ENCODE results near the gene IGF2R. TPM values are rescaled to one million over a fixed set of nuclear protein-coding genes. Genes with fewer than 3 reads are reported as not detected.
A peak's percentile ranks its signal among the peaks of the same experiment; 100 is the strongest.

The IGF2R gene
- total RNA-seq, 2 donors from 2014 or later = 50.1 to 56.2 TPM

DNA sequence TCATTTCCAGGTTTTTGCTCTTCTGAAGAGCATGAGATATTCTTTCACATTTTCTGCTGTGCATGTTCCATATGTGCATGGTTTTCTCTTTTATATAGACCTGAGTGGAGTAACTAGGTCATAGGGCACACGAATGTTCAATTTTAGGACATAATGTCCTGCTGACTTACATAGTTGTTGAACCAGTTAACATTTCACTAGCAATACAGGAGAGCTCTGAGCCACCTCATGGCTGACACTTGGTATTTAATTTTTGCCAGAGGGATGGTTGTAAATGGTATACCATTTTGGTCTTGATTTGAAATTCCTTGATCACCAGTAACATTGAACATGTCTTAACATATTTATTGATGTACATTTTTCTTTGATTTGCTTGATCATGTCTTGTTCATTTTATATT lies 38.3 kb downstream of the IGF2R start:
- ATAC-seq (no peak), DNase-seq (no peak)
- intact Hi-C loops (cut with DNase I) = no loop called here

DNA sequence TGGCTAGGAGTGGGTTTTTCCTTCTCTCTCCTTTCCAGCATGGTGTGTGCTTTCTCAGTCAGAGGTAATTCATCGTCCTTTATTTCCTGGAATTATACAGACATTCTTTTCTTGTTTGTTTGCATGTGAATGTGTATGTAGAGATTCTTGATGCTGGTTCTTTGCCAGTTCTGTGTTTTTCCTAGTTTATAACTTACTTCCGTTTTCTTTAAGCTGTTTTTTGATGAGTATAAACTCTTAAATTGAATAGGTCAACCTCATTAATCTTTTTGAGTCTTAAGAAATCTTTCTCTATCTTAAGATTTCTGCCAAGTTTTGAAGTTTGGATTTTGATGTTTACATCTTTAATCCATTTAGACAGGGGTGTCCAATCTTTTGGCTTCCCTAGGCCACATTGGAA lies 38.7 kb downstream of the IGF2R start:
- DNase-seq = no peak
- intact Hi-C loops (cut with DNase I) = no loop called here
- no peak for ATAC-seq

DNA sequence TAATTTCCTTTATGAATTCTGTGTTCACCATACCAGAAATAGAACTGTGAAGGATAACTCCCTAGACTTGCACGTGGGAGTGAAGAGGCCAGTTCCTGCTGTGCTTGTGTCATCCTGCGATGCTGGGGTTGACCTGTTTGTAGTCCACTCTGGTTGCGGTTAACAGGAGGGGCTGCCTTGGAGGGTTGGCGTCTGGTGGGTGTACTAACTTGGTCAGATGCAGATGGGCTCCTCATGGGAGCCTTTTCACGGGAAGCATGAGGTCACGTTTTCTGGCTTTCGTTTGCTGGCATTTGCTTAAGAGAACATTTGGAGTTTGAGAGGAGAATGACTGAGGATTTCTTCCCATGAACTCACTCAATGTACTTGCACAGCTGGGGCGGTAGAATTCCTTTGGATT lies 41.2 kb downstream of the IGF2R start:
- no peak for DNase-seq
- peak; percentile 12 to 70 for ATAC-seq
- intact Hi-C loops (cut with DNase I) = no loop called here

DNA sequence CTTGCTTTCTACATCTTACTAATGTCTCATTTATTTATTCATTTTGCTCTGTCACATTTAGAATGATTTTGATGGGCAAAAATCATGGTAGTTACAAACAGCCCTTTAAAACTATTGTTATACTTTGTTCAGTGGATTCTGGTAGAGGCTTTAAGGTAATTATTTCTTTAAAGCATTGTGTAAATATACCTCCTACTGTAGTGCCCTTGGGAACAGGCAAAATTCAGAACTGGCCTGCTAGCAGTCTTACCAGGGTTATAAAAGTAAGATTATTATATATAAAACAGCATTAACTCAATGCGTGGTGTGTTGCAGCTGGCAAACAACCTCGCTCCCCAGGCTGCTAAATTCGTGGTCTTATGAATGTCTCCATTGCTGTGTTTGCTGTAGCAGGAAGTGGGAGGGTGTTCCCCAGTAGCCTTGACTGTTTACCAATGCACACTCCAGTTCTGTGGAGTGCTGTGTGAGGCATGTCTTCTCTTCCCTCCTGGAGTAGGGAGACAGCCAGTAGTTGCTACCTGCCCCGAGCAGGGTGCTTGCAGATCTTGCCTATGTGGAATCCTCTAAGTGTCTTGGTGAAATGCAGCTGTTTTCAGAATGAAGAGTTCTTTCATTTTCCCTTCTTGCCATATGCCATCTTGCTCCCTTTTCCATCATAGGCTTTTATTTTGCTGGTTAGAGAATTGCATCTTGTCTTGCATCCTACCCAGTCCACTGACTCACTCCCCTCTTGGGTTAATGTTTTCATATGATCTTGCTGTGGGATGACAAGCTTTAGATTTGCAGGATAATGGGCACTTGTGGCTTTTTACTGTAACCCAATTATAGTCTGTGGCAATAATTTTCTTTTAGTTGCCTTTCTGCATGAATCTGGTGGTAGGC lies 45.3 kb downstream of the IGF2R start:
- intact Hi-C loops (cut with DNase I) = no loop called here
- ATAC-seq = no peak
- no peak for DNase-seq

DNA sequence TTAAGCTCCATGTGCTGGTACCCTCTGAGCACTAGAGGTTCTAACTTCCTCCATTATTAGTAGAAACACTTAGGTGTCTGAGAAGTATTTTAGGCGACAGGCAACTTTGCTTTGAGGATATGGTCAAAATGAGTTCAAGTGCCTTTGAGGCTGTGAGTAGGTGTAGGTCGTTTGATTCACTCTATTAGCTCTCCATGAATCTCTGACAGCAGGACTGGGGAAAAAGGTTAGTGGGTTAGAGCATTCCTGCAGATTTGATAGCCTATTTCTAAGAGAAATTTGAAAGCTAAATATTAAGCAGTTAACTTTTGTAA lies 45.9 kb downstream of the IGF2R start:
- intact Hi-C loops (cut with DNase I) = no loop called here
- DNase-seq (no peak), ATAC-seq (no peak)

DNA sequence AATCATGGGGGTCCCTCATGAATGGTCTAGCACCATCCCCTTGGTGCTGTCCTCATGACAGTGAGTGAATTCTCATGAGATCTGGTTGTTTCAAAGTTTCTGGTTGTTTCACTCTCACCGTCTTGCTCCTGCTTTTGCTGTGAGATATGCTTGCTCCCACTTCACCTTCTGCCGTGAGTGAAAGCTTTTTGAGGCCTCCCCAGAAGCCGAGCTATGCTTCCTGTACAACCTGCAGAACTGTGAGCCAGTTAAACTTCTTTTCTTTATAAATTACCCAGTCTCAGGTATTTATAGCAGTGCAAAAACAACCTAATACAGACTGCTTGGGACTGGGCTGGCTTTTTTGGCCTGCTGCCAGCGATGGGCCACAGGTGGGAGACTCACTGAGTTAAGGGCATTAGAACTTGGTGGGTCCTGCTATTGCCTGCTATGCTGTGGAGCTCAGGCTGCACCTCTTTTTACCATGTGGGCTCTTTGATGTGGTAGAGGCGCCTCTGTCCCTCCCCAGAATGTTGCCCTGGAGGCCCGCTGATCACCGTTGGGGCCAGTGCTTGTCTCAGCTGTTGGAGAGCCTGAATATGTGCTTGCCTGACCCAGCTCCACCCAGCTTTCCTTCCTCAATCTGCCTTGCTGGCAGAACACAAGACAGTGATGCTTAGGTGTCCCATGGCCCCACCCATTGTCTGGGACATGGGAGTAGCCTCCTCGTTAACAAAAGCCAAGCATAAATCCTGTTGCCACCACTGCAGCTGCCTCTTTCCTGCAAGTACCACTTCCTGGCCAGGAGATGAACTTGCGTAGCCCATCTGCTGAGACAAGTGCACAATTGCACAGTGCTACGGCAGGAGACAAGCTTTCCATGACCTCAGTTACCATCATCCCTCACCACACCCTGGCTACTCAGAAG lies 47.1 kb downstream of the IGF2R start:
- ATAC-seq (peak in 1 of 2 donors; percentile 23), DNase-seq (no peak)
- intact Hi-C loops (cut with DNase I) = no loop called here

DNA sequence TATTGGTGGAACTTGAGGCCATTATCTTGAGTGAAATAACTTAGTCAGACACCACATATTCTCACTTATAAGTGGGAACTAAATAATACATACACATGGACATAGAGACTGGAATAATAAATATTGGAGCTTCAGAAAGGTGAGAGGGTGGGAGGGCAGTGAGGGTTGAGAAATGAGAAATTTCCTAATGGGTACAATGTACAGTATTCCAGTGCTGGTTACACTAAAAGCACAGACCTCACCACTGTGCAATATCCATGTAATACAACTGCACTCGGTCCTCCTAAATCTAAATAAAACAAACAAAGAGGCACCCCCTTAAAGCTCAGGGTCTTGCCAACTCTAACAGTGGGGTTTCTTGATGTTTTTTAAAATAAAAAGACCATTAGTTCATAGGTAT lies 53.2 kb downstream of the IGF2R start:
- DNase-seq (no peak), ATAC-seq (no peak)
- intact Hi-C loops (cut with DNase I) = no loop called here

DNA sequence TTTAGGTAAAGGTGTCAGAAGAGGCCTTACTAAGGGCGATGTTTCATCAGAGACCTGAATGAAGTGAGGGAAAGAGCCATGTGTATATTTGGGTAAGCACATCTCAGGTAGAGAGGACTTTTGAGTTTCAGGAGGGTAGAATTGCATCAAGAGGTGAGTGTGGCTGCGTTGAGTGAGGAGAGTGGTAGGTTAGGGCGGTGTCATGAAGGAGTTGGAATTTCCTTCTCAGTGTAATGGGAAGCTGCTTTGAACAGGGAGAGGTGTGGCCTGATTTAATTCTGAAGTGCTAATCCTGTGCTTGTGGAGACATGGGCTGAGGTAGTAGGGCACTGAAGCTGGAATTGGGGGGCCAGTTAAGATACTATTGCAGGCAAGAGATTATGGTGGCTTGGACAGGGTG lies 53.9 kb downstream of the IGF2R start:
- intact Hi-C loops (cut with DNase I) = no loop called here
- DNase-seq (no peak), ATAC-seq (no peak)

DNA sequence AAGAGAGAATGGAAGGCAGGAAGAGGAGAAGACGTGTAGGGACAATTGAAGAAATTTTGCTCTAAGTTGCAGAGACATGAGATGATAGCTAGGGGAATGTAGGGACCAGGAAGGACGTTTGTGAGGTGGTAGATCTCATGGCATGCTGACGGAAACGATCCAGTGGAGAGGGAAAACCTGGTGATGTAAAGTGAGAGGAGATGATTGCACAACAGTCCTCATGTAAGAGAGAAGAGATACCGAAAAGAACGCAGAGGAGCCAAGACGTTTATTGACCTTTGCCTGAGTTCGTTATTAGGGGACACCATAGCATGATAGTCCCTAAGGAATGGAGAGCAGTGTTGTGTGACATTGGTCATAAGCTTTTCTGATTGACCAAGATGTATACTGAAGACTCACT lies 55.3 kb downstream of the IGF2R start:
- ATAC-seq = no peak
- intact Hi-C loops (cut with DNase I) = no loop called here

DNA sequence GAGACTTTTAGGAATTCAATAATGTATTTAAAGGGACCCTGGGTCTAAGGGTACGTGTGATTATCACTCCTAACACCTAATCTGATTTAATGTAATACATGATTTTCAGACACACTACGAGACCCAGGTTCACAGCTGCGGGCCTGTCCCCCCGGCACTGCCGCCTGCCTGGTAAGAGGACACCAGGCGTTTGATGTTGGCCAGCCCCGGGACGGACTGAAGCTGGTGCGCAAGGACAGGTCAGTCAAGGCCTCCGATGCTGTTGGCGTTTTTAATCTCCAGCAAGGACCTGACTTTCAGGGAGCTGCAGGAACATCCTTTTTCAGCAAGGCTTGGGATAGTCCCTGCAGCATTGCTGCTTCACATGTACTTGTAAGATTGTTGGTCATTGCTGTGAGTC lies 58.2 kb downstream of the IGF2R start:
- intact Hi-C loops (cut with DNase I) = no loop called here
- DNase-seq (no peak), ATAC-seq (no peak)

More for the DNA sequence above, 55.3 kb downstream of the IGF2R start:
- no peak for DNase-seq

DNA sequence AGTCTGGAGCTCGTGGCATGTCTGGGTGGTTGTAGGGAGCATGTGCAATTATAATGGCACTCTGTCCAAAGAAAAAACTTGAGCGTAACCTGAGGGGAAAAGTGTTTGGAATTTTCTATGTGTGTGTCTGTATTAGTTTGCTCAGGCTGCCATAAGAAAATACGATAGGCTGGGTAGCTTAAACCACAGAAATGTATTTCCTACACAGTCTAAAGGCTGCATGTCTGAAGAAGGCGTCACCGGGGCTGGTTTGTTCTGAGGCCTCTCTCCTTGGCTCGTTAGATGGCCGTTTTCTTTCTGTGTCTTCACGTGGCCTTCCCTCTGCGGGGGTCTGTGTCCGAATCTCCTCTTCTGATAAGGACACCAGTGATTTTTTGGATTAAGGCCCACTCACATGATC lies 59.0 kb downstream of the IGF2R start:
- intact Hi-C loops (cut with DNase I) = no loop called here
- DNase-seq (no peak), ATAC-seq (no peak)

DNA sequence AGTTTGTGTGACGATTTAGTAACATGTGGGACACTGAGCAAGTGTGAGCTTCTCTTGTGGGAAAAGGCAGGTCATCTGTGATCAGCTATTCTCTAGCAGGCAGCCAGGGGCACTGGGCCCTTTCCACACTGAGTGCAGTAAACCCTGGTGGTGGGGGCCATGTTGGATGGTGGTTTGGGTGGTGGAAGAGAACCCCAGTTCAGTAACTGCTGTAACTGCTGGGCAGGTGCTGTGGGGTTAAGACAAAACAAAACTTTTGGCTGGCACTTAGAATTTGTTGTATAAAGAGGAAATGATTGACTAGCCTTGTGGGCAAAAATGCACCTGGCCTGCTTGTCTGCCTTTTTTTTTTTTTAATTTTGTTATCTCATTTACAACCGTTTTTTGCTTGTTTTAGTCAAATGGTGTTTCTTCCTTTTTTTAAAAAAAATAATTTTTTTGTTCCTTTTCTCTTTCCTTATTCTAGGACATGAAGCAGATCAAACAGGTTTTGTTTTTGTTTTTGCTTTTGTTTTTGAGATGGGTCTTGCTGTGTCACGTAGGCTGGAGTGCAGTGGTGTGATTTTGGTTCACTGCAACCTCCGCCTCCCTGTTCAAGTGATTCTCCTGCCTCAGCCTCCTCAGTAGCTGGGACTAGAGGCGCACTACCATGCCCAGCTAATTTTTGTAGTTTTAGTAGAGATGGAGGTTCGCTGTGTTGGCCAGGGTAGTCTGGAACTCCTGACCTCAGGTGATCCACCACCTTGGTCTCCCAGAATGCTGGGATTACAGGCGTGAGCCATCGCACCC lies 59.8 kb downstream of the IGF2R start:
- intact Hi-C loops (cut with DNase I) = no loop called here
- no peak for ATAC-seq
- no peak for DNase-seq

DNA sequence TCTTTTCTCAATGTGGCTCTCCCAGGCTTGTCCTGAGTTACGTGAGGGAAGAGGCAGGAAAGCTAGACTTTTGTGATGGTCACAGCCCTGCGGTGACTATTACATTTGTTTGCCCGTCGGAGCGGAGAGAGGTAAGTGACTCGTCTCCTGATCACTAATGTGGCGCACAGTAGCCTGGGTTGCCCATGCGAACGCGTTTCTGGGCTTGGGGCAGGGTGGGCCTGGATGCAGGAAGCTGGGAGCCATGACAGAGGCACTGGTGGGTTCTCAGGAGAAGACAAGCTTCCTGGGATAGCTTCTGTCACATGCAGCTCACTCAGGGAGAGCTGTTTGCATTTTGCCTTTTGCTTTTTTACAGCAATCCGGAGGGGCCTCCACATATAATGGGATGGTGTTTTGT lies 60.6 kb downstream of the IGF2R start:
- intact Hi-C loops (cut with DNase I) = no loop called here
- ATAC-seq (no peak), DNase-seq (no peak)

DNA sequence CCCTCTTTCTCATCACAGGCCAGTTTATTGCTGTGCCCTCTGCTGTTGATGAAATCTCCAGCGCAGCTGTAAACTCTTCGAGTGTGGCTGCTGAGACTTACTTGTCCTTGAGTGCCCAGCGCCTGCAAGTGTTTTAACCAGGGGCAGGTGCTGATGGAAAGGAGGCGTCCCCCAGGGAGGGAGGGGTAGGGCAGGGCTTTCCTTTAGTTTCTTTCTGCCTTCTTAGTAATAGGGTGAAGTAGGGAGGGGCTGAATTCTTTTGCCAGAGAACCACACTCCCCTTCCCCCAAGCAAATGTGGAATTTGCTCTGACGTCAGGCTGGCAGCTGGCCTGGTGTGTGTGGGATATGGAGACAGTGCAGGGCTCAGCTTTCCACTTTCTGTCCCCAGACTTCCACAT lies 61.2 kb downstream of the IGF2R start:
- ATAC-seq (peak; percentile 96 to 98), DNase-seq (peak; percentile 91)
- intact Hi-C loops (cut with DNase I) = loop anchor here (5.0 to 10.0 kb wide), 3 partner anchors 58 to 168 kb away; no protein-coding TSS in a partner anchor

DNA sequence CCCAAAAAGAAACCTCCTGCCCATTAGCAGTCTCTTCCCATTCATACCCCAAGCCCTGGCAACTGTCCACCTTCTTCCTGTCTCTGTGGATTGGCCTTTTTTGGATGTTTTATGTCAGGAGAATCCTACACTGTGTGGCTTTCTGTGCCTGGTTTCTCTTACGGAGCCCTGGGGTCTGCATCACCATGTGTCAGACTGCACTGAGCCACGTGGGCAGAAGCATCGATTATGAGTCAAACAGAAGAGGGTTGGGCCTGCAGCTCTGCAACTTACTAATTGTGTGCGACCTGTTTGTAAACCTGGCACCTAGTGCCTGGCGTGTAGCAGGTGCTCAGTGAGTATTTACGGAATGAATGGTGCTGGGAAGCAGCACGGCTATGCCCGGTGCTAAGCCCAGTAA lies 62.6 kb downstream of the IGF2R start:
- ATAC-seq (no peak), DNase-seq (no peak)
- intact Hi-C loops (cut with DNase I) = loop anchor here (5.0 to 10.0 kb wide), 3 partner anchors 59 to 169 kb away; no protein-coding TSS in a partner anchor

DNA sequence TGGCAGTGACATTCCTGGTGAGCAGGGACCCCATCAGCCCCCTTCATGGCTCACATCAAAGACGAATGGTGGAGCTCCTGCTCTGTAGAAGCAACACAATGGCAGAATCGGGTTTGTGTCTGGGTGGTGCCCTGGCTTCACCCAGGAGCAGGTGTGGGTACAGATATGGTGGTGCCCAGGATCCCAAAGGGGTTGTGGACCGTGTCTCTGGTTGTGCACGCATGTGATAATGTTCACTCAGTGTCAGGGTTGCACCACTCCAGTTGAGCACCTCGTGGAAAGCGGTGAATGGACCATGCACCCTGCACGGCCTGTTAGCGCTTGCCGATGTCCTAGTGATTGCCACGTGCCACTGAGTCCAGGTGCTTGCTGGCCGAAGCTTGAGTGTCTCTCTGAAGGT lies 63.0 kb downstream of the IGF2R start:
- intact Hi-C loops (cut with DNase I) = loop anchor here (5.0 to 10.0 kb wide), 3 partner anchors 60 to 170 kb away; no protein-coding TSS in a partner anchor
- DNase-seq = no peak

DNA sequence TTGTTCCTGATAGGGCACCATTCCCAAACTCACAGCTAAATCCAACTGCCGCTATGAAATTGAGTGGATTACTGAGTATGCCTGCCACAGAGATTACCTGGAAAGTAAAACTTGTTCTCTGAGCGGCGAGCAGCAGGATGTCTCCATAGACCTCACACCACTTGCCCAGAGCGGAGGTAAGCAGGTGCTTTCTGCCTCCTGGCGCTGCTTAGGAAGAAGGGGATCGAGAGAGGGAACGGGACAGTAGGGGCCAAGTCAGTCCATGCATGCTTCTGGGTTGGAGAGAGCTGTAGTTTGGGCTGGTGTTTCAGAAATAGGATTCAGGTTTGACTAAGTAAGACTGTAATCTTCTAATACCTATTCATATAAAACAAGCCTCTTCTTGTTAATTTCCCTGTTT lies 63.7 kb downstream of the IGF2R start:
- ATAC-seq = no peak
- intact Hi-C loops (cut with DNase I) = loop anchor here (5.0 to 10.0 kb wide), 3 partner anchors 60 to 170 kb away; no protein-coding TSS in a partner anchor
- DNase-seq = no peak

More for the DNA sequence above, 63.0 kb downstream of the IGF2R start:
- no peak for ATAC-seq

DNA sequence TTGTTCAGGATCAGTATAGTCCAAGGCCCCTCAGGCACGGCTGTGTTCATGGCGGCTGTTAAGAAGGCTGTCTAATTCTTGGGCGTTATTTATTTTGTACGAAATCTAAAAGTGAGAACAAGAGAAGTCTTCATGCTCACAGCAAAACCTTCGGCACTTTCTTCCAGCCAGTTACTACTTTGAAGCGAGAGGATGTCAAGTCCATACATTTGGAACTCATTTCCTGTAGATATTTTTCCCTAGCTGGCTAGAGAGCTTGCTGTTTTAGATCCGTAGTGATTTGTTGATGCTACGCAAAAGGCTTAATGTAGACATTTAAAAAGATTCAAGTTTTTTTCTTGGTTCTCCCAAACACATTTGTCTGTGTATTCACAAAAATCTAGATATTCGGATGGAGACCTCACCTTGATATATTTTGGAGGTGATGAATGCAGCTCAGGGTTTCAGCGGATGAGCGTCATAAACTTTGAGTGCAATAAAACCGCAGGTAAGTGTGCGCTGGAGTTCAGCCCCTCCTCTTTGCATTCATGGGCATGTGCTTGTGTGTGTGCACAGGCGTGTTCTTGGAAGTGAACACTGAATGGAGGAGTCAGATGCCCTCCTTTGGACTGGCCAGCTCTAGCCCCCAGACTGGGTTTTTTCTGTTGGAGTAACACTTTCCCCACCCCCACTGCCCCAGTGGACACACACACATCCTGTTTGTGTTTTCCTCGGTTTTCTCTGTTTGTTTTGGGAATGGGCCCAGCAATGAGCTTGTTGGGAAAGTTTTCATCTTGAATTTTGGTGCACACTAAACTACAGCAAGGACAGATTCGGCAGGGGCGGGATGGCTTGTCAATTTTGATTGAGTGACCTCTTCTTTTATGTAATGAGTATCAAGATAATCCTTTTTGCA lies 65.4 kb downstream of the IGF2R start:
- intact Hi-C loops (cut with DNase I) = loop anchor here (5.0 to 10.0 kb wide), 3 partner anchors 62 to 172 kb away; no protein-coding TSS in a partner anchor
- ATAC-seq (no peak), DNase-seq (no peak)
